Erythroblast (primary cell): ENCODE measurements around the gene PAEP.
"Not testable (repeated sequence)": the region's sequence is repeated elsewhere in the genome, so short reads cannot be mapped to it uniquely, and the experiment has no call there.

Experiments used
- DNase-seq, 2 experiments: peaks; one replicate each; lab custom pipeline; 2025; lab: John Stamatoyannopoulos, UW
- GATA1 ChIP-seq: IDR thresholded peaks from 2 replicates; pipeline ENCODE4 v1.6.1; 2011; ENCODE audit warnings: low read depth, mild to moderate bottlenecking, control low read depth, low read length, moderate library complexity
- POLR2A ChIP-seq: IDR thresholded peaks from 2 replicates; pipeline ENCODE4 v1.6.1; 2011; ENCODE audit warnings: mild to moderate bottlenecking, low read length

The PAEP gene

GRCh38 chr9:135533674-135534073 is 27.9 kb upstream of the PAEP start:
- no peak for TF ChIP-seq POLR2A
- TF ChIP-seq GATA1: no peak
- no peak for DNase-seq

GRCh38 chr9:135534192-135534711 is 27.3 kb upstream of the PAEP start:
- not testable (repeated sequence) for DNase-seq

- DNase-seq: not testable (repeated sequence)
Measured at GRCh38 chr9:135534826-135535225, 26.7 kb upstream of the PAEP start.

- not testable (repeated sequence) for DNase-seq
Measured at GRCh38 chr9:135535631-135536030, 25.9 kb upstream of the PAEP start.

GRCh38 chr9:135536216-135536615 is 25.3 kb upstream of the PAEP start:
- no peak for DNase-seq
- no peak for TF ChIP-seq GATA1
- TF ChIP-seq POLR2A: no peak

GRCh38 chr9:135543262-135543894 is 18.2 kb upstream of the PAEP start:
- not testable (repeated sequence) for DNase-seq

- TF ChIP-seq GATA1 (no peak), POLR2A (no peak)
- DNase-seq: no peak
Measured at GRCh38 chr9:135544981-135545635, 16.4 kb upstream of the PAEP start.

GRCh38 chr9:135545646-135546176 is 15.8 kb upstream of the PAEP start, which contains the start of gene OBP2A:
TSS of gene OBP2A (plus strand) at chr9:135546126. CDS start at chr9:135546181, 55 bp downstream.
- not testable (repeated sequence) for DNase-seq

GRCh38 chr9:135546792-135547617 is 14.6 kb upstream of the PAEP start:
- DNase-seq: not testable (repeated sequence)

GRCh38 chr9:135547756-135548736 is 13.5 kb upstream of the PAEP start:
- no peak for TF ChIP-seq POLR2A
- TF ChIP-seq GATA1: no peak
- DNase-seq: no peak

- not testable (repeated sequence) for DNase-seq
Measured at GRCh38 chr9:135549478-135550343, 11.8 kb upstream of the PAEP start.

GRCh38 chr9:135550344-135550918 is 11.1 kb upstream of the PAEP start:
- DNase-seq: no peak
- no peak for TF ChIP-seq GATA1
- no peak for TF ChIP-seq POLR2A

- no peak for TF ChIP-seq GATA1
- TF ChIP-seq POLR2A: no peak
- DNase-seq: no peak
Measured at GRCh38 chr9:135551031-135551430, 10.5 kb upstream of the PAEP start.
